Stimulated activated CD8-positive, alpha-beta memory T cell treated with anti-CD3 and anti-CD28 coated beads, Interleukin-15, amount 100 ng/mL, for 4 hours (primary cell): ENCODE measurements around the gene SFTA2.

Experiments used
- DNase-seq, 2 donors: peaks; one replicate each; pipeline ENCODE4 v3.0.0-alpha.2; 2020; ENCODE audit warnings: low read depth in 2 of 2

Gene SFTA2

DNA sequence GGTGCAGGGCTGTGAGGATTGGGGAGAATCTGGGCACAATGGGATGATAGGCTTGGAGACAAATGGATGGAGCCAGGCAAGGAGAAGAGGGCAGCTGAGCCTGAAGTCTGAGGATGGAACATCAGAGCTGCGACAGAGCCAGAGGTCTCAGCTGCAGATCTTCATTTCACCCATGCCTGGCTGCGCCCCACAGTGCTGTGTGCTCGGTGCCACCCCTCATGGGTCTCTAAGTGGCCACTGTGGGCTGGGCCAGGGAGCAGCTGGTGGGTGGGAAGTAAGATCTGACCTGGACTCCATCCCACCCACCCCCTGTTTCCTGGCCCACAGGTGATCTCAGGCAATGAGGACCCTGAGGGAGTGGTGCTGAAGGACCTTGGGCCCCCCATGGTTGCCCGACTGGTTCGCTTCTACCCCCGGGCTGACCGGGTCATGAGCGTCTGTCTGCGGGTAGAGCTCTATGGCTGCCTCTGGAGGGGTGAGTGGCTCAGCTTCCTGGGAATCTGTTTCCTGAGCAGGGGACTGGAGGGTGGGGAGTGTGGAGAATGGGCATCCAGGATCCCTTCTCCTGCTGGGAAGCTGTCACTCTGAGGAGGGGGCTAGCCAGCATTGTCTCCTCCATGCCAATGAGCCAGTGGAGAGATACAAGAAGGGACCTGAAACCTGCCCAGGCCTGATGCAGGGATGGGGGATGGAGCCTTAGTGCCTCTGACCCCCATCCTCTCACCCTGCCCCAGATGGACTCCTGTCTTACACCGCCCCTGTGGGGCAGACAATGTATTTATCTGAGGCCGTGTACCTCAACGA is 41.1 kb downstream of the SFTA2 start:
- no peak for DNase-seq

DNA sequence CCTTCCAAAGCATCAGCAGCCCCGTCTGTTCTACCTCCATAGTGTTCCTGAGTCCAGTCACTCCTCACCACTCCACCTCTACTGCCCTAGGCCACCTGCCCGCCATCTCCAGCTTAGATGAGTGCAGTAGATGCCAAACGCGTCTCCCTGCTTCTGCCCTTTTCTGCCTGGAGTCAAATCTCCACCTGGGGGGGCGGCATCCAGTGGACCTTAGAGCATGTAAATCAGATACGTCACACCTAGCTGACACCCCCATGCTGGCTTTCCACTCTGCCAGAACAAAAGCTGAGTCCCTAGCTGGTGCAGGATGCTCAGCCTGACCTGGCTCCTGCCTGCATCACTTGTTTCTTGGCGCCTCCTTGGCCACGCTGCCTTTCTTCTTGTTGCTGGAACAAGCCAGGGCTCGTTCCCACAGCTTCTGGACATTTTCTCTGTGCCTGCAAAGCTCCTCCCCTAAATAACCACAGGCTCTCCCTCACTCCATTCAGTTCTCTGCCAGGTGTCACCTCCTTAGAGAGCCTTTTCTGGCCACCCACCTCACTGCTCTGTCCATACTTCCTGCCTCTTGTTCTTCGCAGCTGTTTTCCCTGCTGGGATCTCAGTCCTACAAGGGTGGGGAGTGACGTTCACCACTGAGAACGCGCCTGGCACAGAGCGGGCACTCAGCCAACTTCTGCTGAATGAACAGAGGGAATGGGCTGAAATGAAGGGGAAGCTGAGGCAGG is 41.9 kb downstream of the SFTA2 start:
- DNase-seq, result no peak

DNA sequence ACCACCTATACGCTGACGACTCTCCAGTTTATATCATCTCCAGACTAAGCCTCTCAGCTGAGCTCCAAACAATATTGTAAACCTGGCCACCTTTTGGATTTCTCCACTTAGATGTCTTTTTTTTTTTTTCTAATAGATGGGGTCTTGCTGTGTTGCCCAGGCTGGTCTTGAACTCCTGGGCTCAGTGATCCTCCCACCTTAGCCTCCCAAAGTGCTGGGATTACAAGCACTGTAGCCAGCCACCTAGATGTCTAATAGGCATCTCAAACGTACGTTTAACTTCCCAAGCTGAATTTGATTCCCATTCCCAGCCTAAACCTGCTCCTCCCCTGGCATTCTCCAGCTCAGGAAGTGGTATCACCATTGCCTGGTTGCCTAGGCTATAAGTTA is 42.5 kb downstream of the SFTA2 start:
- DNase-seq, result no peak

DNA sequence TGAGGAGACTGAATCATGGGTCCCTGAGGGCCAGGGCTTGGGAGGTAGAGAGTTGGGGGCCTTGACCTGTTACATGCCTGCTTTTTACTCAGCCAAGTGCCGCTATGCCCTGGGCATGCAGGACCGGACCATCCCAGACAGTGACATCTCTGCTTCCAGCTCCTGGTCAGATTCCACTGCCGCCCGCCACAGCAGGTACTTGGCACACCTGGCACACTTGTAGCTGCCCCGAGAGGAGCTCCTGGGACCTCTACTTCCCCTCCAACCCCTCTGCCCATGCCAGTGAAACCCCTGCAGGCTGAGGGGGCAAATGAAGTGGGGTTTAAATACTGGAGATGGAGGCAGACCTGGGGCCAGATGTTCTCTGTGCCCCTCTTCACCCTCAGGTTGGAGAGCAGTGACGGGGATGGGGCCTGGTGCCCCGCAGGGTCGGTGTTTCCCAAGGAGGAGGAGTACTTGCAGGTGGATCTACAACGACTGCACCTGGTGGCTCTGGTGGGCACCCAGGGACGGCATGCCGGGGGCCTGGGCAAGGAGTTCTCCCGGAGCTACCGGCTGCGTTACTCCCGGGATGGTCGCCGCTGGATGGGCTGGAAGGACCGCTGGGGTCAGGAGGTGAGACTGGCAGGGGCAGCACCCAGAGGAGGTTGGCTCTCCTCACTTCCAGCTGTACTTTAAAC is 43.0 kb downstream of the SFTA2 start:
- DNase-seq, result no peak

DNA sequence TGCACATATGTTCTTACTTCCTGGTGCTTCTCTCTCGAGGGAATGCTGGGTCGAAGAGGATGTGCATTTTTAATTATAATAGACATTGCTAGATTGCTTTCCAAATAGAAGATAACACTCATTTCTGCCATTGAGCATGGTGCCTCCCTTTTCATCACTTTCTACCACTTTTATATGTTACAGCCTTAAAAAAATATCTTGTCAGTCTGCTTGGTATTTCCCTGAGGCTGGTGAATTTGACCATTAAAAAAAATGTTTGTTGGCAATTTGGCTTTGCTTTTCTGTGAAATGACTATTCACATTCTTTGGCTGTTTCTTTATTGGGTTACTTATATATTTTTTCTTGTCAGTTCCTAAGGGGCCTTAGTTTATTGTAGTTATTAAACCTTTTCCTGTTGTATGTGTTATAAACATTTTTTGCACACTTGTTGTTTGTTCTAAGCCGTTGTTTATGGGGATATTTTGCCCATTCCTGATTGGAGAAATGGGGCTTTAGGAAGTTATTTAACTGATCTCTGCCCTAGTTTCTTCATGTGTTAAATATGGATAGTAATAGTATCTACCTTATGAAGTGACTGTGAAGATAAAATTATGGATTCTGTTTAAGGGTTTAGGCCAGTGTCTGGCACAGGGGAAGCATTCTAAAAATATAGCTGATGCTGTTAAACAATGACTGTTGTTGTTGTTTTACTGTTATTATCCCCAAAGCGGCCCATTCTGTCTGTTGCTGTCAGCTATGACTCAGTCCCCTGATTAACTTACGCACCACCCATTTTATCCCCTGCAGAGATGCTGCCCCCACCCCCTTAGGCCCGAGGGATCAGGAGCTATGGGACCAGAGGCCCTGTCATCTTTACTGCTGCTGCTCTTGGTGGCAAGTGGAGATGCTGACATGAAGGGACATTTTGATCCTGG is 43.8 kb downstream of the SFTA2 start:
- no peak for DNase-seq

DNA sequence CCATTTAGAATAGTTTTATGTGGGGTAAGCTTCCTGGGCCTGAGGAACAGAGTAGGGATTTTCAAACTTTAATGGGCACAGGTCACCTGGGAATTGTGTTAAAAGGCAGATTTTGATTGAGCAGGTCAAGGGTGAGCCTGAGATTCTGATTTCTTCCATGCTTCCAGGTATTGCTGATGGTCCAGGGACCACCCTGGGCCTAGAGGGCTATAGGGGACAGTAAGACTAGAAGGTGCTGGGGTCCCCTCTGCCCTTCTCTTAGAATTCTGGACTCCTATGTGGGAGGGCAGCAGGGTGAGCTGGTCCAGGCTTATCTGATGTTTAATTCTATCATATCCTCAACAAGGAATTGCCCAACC is 45.1 kb downstream of the SFTA2 start:
- DNase-seq, result no peak

DNA sequence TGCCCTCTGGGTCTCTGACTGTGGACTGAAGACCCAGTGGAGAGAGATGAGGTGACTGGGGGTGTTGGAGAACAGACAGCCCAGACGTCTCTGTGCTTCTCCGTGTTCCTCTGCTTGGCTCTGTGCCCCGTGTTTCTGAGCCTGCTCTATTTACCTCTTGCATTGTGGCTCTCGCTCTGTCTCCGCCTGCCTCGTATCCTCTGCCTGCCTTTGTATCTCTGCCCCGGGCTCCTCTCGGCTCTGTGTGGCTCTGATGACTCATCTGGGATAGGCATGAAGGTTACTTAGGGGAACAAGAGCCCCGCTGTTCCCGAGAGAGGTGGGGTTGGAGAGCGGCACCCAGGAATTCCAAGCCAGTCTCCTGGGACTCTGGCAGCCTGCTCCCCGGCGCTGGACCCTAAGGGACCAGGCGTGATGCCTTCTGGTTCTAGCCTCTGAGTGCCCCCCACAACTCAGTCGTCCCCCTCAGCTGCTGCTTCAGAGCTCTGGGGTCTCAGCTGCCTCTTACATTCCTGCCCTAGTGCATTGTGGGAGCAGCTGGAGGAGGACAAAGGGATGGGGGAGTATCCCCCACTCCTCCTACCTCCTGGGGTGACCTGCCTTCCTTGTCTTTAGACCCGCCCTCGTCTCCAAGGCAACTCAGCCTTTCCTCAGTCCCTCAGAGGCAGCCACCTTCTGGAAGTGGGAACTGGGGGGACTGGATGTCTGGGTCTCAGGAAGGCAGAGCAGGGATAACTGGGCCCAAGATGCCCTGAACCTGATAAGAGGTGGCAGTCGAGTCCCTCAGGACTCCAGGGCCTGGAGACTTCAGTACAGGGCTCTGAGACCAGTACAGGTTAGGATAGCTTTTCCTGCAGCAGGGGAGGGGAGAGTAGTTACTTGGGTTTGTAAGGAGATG is 45.7 kb downstream of the SFTA2 start:
- no peak for DNase-seq

DNA sequence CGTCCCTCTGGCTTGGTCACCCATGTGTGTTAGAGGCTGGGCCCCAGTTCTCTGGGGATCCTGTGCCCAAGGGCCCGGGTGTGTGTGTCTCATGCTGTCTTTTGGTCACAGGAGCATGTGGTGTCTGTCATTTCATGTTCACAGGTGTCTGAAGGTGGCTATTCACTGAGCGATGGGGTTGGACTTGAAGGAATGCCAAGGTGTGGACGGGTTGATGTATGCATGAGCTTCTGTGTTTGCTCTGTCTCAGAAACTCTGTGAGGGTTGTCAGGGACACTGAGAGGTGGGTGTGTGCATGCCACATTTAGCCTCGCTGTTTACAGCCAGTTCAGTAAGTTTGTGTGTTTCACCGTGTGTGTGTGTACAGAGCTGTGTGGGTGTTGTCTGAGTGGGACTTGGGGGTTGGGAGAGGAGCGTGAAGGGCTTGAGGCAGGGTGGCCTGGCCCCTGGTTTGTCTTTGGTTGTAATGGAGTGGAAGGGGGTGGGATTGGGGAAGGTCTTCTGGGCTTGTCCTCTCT is 46.4 kb downstream of the SFTA2 start:
- DNase-seq, result no peak

DNA sequence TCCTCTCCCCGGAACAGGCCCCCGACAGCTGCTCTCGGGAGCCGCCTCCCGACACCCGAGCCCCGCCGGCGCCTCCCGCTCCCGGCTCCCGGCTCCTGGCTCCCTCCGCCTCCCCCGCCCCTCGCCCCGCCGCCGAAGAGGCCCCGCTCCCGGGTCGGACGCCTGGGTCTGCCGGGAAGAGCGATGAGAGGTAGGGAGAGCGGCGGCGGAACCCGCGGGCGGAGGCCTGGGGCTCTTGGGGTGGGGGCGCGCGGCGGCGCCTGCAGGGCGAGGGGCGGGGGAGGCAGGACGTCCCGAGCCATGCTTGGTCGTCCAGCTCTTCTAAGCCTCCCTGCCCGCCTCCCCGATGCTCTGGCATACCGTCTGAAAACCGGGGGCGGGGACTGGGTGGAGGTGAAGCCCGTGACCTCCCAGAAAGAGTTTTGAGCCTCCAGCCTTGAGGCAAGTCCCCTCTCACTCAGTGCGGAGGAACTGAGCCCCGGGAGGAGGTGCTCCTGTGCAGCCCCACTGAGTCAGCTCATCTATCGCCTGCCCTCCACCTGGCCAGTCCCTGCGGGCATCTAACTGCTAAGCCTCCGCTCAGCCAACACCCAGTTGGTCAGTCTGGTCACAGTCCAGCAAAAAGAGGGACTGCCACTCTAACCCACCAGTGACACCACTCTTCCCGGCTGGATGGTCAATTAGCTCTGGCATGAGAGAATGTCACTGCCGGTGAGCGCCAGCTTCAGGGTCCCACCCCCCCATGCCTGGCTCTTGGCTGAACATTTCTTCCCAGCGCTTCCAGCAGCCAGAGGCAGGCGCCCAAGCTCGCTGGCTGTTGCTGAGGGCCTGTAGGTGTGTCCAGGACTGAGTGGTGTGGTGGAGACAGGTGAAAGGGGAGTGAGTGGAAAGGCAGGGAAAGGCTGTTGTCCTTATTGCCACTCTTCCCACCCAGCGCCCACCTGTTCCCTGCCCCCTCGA is 47.2 kb downstream of the SFTA2 start:
- DNase-seq, result no peak

DNA sequence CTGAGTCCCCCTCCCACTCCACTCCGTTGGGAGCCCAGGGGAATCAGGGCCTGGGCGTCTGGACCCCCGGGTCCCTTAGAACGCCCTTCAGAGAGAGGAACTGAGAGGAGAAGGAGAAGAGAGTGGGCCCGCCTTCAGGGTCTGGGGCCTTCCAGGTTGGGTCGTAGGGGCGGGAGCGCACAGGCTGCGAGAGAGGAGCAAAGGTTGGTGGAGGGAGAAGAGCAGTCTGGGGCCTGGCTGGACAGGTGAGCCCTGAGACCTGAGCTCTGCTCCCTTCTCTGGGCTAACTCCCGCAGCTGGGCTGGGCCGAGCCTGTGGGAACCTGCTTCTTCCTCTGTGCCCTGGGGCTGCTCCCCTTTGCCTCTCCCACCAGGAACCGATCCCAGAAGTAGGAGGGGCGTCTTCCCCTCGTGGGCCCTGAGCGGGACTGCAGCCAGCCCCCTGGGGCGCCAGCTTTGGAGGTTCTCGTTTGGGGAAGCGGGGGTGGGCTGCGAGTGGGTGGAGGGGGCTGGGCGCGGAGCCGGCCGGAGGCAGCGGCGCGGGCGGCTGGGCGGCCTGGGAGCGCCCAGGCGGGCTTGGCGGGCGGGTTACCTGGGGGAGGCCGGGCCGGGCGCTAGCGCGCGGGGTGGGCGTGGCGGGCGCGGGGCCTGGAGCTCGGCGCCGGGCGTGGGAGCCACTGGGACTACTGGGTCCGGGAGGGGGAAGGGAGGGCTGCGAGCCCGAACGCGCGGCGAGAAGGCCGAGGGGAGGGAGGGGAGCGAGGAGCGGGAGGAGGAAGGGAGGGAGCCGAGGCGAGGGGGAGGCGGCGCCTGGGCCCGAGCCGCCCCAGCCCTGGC is 48.1 kb downstream of the SFTA2 start, which contains the start of gene DDR1:
DDR1 (plus strand) TSS at position 835 of the 836 bp plus-strand sequence. CDS start 4,211 bp downstream, outside the sequence.
- no peak for DNase-seq

DNA sequence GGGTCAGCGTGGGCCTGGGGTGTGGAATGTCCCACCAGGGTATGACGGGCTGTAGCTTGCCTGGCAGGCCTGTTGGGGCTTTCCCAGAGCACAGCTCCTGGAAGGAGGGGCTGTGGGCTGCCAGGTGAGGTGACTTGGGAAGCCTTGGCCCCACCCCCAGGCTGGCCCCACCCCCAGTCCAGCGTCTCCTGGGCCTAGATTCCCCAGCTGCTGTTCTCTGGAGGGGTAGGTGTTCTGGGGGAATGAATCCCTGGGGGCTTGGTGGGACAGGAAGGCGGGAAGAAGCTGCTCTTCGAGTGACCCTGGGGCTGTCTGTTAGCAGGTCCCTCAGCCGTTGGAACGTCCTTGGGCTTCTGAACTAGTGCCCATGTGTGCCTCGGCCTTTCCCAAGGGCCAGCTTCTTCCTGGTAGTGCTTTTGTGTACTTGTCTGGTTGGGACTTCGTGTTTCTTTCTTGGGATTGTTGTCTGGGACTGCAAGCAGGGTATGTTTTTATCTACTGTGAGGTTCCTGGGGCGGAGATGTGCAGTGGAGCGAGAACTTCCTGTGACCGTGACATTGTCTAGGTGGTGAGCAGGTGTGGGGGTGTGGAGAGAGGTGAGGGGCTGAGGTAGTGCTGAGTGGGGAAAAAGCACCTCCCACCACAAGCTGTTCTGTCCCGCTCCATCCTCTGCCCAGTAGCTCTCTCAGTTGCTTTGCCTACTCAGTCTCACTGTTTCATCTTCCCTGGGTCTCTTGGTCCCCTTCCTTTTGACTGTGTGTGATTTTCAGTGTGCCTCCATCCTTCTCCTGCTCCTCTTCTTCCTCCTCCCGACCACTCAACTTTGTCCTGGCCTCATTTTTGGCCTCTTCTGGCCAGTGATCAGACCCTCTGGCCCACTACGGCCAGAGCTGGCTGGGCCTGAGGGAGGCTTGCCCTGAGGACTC is 48.9 kb downstream of the SFTA2 start:
- no peak for DNase-seq

DNA sequence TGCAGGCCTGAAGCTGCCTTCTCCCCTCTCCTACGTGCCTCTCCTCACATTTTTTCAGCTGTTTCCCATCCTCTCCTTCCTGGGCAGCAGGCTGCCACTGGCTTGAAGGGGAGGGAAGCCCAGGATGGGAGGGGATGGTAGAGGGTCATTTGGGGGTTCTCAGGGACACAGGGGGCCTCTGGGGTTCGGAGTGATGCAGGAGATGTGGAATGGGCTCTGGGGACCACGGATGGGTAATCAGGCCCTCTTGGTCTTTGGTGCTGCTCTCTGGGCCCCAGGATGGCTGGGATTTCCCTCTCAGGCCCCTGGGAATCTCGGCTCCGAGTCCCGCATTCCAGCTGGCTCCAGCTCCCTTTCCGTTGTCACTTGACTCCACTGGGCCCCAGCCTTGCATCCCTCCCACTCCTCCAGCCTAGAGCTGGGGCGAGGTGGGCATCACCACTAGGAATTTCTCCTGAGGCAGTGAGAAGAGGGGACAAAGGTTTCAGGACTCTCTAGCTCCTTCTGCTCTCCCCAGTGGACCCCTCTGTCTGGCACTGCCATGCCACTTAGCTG is 49.7 kb downstream of the SFTA2 start:
- no peak for DNase-seq

DNA sequence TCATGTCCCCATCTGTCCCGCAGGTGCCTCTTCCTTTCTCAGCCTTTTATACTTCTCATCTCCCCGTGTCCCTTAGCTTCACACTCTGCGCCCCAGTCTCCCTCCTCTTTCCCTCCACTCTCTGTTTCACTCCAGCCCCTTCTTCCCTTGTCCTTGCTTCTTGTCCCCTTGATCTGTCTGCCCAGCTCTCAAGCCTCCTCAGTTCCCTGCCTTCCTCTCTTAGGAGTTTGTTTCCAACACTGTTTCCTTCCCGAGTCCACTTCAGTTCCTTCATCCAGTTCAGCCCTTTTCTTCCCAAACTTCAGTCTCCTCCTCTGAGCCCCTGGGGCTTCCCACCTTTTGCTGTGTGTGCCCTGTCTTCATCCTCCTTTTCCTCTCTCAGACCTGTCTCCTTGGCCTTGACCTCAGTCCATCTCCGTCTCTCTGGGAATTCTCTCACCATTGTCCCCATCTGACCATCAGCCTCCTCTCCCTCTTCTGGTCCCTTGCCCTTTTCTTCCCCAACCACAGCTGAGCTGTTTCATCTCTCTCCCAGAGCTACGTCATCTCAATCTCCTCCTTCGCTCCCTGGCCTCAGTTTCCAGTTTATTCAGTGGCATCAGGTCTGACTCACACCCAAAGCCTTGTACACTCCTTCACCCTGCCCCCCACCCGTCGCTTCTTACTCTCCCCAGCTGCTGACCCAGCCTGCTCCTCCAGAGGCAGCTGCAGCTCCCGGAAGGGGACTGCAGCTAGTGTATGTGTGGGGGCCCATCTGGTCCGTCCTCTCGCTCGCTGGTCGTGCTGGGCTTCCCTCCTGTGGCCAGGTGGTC is 50.4 kb downstream of the SFTA2 start:
- DNase-seq, result no peak
